ENCODE measurements around the gene TRIP6.

TRIP6 gene

GRCh38 chr7:100878013-100878412 is 10.8 kb downstream of the TRIP6 start:
- Histone ChIP-seq H3K4me1 (ENCODE audit: control insufficient read depth, insufficient read depth, low read length) (no peaks in the 10 kb centered on the region), H3K9me3 (ENCODE audit: control insufficient read depth, insufficient read depth, low read depth, low read length) (no peaks in the 10 kb centered on the region), H3K27ac (ENCODE audit: extremely low read depth, low read depth, low read length) (no peak overlapping the region), H3K4me3 (ENCODE audit: low read depth, low read length) (no peak overlapping the region), H3K36me3 (ENCODE audit: control insufficient read depth in 2 of 2, insufficient read depth in 1 of 2, low read length in 2 of 2) (peaks cover 46 to 76% of the 10 kb centered on the region in 2 experiments)
- POLR2A ChIA-PET: interaction anchor here (0.8 to 8.1 kb wide), 2 partner anchors 9 to 72 kb away, joined by 5 to 198 read pairs; partner anchors contain the start of gene UFSP1
- TF ChIP-seq ZFP41 (tag by site-specific recombination; IDR thresholded peaks at IDR 0.05; ENCODE audit: borderline replicate concordance) (no peak), EGR2 (tag by site-specific recombination; IDR thresholded peaks at IDR 0.05; ENCODE audit: low read depth) (peak; percentile 60), ZFHX2 (tag by site-specific recombination; conservative IDR thresholded peaks at IDR 0.05) (peak; percentile 69; the same call in 1 of the 2 replicates)
- CTCF ChIA-PET: interaction anchor here (1.1 to 1.4 kb wide), 3 partner anchors 9 to 252 kb away, joined by 3 to 4 read pairs (median 4); no protein-coding TSS in a partner anchor

DNA sequence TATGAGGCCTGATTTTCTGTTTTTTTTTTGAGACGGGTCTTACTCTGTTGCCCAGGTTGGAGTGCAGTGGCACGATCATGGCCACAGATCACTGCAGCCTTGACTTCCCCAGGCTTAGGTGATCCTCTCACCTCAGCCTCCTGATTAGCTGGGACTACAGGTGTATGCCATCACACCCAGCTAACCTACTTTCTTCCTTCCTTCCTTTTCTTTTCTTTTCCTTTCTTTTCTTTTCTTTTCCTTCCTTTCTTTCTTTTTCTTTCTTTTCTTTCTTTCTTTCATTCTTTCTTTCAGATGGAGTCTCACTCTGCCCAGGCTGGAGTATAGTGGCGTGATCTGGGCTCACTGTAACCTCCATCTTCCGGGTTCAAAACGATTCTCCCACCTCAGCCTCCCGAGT is 11.5 kb downstream of the TRIP6 start:
- Histone ChIP-seq H3K36me3 (ENCODE audit: control insufficient read depth in 2 of 2, insufficient read depth in 1 of 2, low read length in 2 of 2) (peaks cover 53 to 77% of the 10 kb centered on the region in 2 experiments), H3K9me3 (ENCODE audit: control insufficient read depth, insufficient read depth, low read depth, low read length) (no peaks in the 10 kb centered on the region), H3K27ac (ENCODE audit: extremely low read depth, low read depth, low read length) (no peak overlapping the region), H3K4me1 (ENCODE audit: control insufficient read depth, insufficient read depth, low read length) (no peaks in the 10 kb centered on the region), H3K4me3 (ENCODE audit: low read depth, low read length) (no peak overlapping the region)
- TF ChIP-seq ZNF133 (tag by site-specific recombination; IDR thresholded peaks at IDR 0.05) (no peak), ZNF664 (tag by site-specific recombination; IDR thresholded peaks at IDR 0.05) (no peak), ZNF580 (tag by site-specific recombination; IDR thresholded peaks at IDR 0.05) (no peak), PRDM1 (tag by site-specific recombination; IDR thresholded peaks at IDR 0.05) (peak; percentile 92), HIC1 (tag by site-specific recombination; IDR thresholded peaks at IDR 0.05) (no peak), ZNF112 (tag by site-specific recombination; IDR thresholded peaks at IDR 0.05) (no peak), ZXDB (tag by site-specific recombination; IDR thresholded peaks at IDR 0.05) (no peak), ZNF174 (tag by site-specific recombination; IDR thresholded peaks at IDR 0.05) (no peak), ZNF2 (tag by site-specific recombination; IDR thresholded peaks at IDR 0.05) (no peak), KLF16 (tag by site-specific recombination; IDR thresholded peaks at IDR 0.05) (no peak), ZNF248 (tag by site-specific recombination; IDR thresholded peaks at IDR 0.05) (no peak), ZNF366 (tag by site-specific recombination; conservative IDR thresholded peaks at IDR 0.05) (peak; percentile 91), ZNF114 (tag by site-specific recombination; IDR thresholded peaks at IDR 0.05) (no peak), ZNF830 (tag by site-specific recombination; IDR thresholded peaks at IDR 0.05; ENCODE audit: low read depth) (no peak), ZNF747 (tag by site-specific recombination; IDR thresholded peaks at IDR 0.05) (no peak), ZNF121 (tag by site-specific recombination; IDR thresholded peaks at IDR 0.05) (0 out of 2 replicates have a peak, but pooled peaks have one; percentile 46), ZNF521 (tag by site-specific recombination; IDR thresholded peaks at IDR 0.05) (no peak), OSR2 (tag by site-specific recombination; IDR thresholded peaks at IDR 0.05) (no peak), ZNF510 (tag by site-specific recombination; IDR thresholded peaks at IDR 0.05; ENCODE audit: insufficient replicate concordance) (no peak)
- ChIA-PET CTCF (interaction anchor here (1.3 to 1.4 kb wide), 2 partner anchors 9 to 16 kb away, joined by 4 read pairs; no protein-coding TSS in a partner anchor), POLR2A (interaction anchor here (8.1 kb wide), 1 partner anchor 9 kb away, joined by 198 read pairs; the partner anchor contains the start of gene UFSP1)
